ENCODE results near the gene TTC16. TPM values are rescaled to one million over a fixed set of nuclear protein-coding genes. Genes with fewer than 3 reads are reported as not detected.

Gene TTC16
- total RNA-seq, 1 donor from 2014 or later, result not detected

DNA sequence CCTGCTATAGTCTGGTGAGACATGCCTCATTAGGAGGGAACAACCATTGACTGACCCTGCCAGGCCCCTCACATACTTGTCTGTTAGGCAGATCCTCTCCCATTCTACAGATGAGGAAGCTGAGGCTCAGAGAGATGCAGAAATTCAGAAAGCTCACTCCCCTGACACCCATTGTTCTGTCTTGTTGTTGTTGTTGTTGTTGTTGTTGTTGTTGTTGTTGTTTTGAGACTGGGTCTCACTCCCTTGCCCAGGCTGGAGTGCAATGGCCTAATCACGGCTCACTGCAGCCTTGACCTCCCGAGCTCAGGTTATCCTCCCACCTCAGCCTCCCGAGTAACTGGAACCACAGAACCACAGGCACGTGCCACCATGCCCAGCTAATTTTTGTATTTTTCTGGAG is 22.2 kb upstream of the TTC16 start:
- TF ChIP-seq, protein P1, sequence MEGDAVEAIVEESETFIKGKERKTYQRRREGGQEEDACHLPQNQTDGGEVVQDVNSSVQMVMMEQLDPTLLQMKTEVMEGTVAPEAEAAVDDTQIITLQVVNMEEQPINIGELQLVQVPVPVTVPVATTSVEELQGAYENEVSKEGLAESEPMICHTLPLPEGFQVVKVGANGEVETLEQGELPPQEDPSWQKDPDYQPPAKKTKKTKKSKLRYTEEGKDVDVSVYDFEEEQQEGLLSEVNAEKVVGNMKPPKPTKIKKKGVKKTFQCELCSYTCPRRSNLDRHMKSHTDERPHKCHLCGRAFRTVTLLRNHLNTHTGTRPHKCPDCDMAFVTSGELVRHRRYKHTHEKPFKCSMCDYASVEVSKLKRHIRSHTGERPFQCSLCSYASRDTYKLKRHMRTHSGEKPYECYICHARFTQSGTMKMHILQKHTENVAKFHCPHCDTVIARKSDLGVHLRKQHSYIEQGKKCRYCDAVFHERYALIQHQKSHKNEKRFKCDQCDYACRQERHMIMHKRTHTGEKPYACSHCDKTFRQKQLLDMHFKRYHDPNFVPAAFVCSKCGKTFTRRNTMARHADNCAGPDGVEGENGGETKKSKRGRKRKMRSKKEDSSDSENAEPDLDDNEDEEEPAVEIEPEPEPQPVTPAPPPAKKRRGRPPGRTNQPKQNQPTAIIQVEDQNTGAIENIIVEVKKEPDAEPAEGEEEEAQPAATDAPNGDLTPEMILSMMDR (IDR thresholded peaks at IDR 0.05; ENCODE audit: insufficient read depth, low read depth, low read length), result no peak
- no peak for TF ChIP-seq EZH2 (IDR thresholded peaks at IDR 0.05; ENCODE audit: insufficient read depth, low read length)
- no peaks in the 10 kb centered on the region for H4K20me1 ChIP-seq (ENCODE audit: insufficient read depth, low read length)
- no peaks in the 10 kb centered on the region for H3K27me3 ChIP-seq (ENCODE audit: insufficient read depth, low read length)
- H3K36me3 Mint-ChIP-seq (ENCODE audit: low read depth, unreplicated experiment), result peaks cover 34% of the 10 kb centered on the region
- no peaks in the 10 kb centered on the region for H3K4me1 ChIP-seq (ENCODE audit: insufficient read depth, low read length)
- no peak for FAIRE-seq
- no peak overlapping the region for H3K4me3 ChIP-seq (ENCODE audit: insufficient read depth, low read depth, low read length)
- H3K4me3 Mint-ChIP-seq (ENCODE audit: unreplicated experiment), result no peak overlapping the region
- no peaks in the 10 kb centered on the region for H3K36me3 ChIP-seq (ENCODE audit: insufficient read depth, low read length)
- DNase-seq (ENCODE audit: low read depth), result no peak
- H3K4me1 Mint-ChIP-seq (ENCODE audit: low read depth, unreplicated experiment), result peaks cover 1% of the 10 kb centered on the region
- no peak overlapping the region for H3K27ac Mint-ChIP-seq (ENCODE audit: unreplicated experiment)
- no peak overlapping the region for H3K9ac ChIP-seq (ENCODE audit: low read length)
- no peaks in the 10 kb centered on the region for H3K79me2 ChIP-seq (ENCODE audit: insufficient read depth, low read length)
- no peak overlapping the region for H3K27ac ChIP-seq (ENCODE audit: low read depth, low read length)
- H3K4me2 ChIP-seq (ENCODE audit: low read length), result no peak overlapping the region
- no peaks in the 10 kb centered on the region for H3K27me3 Mint-ChIP-seq (ENCODE audit: low read depth, unreplicated experiment)
- no peak overlapping the region for H2AFZ ChIP-seq (ENCODE audit: low read depth, low read length)
- H3K9me3 Mint-ChIP-seq (ENCODE audit: unreplicated experiment), result peaks cover 3% of the 10 kb centered on the region
- H3K9me3 ChIP-seq (ENCODE audit: insufficient read depth, low read depth, low read length), result no peaks in the 10 kb centered on the region

DNA sequence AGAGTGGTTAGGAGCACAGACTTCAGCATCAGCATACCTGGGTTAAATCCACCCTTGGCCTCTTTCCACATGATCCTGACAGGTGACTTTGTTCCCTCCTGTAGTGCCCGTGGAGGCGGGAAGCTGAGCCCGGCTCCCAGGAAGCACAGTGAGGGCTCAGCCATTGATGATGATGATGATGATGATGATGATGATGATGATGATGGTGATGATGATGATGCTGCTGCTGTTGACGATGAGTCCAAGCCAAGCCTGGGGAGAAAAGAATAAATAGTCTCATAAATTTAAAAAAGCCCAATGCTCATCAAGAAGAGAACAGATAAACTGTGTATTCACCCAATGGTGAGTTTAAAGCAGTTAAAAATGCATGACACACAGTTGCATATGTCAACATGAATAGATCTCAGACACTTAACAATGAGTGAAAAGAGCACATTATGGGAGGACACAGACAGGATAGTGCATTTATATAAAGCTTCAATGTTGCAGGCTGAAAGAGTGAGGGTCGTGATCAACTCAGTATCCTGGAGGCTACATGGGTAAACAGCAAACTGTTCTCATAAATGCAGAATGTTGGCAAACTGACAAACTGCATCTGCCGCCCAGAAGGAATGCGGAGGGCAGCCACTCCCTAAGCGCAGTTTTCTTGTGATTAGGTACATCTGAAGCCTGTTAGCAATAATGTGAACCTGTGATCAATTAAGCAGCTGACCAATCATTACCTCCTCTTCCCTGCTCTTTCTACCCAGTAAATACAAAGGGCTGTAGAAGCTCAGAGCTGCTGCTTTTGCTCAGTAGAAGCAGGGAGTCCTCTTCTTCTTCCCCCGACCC is 20.8 kb upstream of the TTC16 start:
- Histone ChIP-seq H2AFZ (ENCODE audit: low read depth, low read length) (no peak overlapping the region), H3K36me3 (ENCODE audit: insufficient read depth, low read length) (no peaks in the 10 kb centered on the region), H3K79me2 (ENCODE audit: insufficient read depth, low read length) (no peaks in the 10 kb centered on the region), H3K9ac (ENCODE audit: low read length) (no peak overlapping the region), H3K4me3 (ENCODE audit: insufficient read depth, low read depth, low read length) (no peak overlapping the region), H3K27me3 (ENCODE audit: insufficient read depth, low read length) (no peaks in the 10 kb centered on the region), H3K27ac (ENCODE audit: low read depth, low read length) (no peak overlapping the region), H4K20me1 (ENCODE audit: insufficient read depth, low read length) (no peaks in the 10 kb centered on the region), H3K9me3 (ENCODE audit: insufficient read depth, low read depth, low read length) (no peaks in the 10 kb centered on the region), H3K4me2 (ENCODE audit: low read length) (no peak overlapping the region), H3K4me1 (ENCODE audit: insufficient read depth, low read length) (peaks cover 9% of the 10 kb centered on the region)
- FAIRE-seq (no peak), DNase-seq (ENCODE audit: low read depth) (no peak)
- TF ChIP-seq, protein P1 (IDR thresholded peaks at IDR 0.05; ENCODE audit: insufficient read depth, low read depth, low read length), result no peak
- TF ChIP-seq EZH2 (IDR thresholded peaks at IDR 0.05; ENCODE audit: insufficient read depth, low read length), result no peak
- H3K4me1 Mint-ChIP-seq (ENCODE audit: low read depth, unreplicated experiment), result no peaks in the 10 kb centered on the region
- peaks cover 26% of the 10 kb centered on the region for H3K36me3 Mint-ChIP-seq (ENCODE audit: low read depth, unreplicated experiment)
- H3K4me3 Mint-ChIP-seq (ENCODE audit: unreplicated experiment), result no peak overlapping the region
- peaks cover 2% of the 10 kb centered on the region for H3K9me3 Mint-ChIP-seq (ENCODE audit: unreplicated experiment)
- H3K27me3 Mint-ChIP-seq (ENCODE audit: low read depth, unreplicated experiment), result no peaks in the 10 kb centered on the region
- H3K27ac Mint-ChIP-seq (ENCODE audit: unreplicated experiment), result no peak overlapping the region

DNA sequence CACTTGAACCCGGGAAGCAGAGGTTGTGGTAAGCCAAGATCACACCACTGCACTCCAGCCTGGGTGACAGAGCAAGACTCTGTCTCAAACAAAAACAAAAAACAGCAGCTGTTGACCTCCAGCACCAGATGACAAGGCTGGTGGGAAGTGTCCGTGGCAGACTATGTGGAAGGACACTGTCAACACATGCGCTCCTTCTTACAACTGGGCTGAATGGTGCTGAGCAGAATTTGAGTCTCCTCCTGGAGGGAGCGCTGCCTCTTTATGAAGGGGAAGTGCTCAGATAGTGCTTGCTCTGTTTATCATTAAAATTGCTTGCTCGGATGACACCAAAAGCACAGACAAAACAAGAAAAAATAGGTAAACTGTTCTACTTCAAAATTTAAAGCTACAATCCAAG is 18.3 kb upstream of the TTC16 start:
- peaks cover 2% of the 10 kb centered on the region for H3K27me3 Mint-ChIP-seq (ENCODE audit: low read depth, unreplicated experiment)
- no peak for FAIRE-seq
- no peak for TF ChIP-seq EZH2 (IDR thresholded peaks at IDR 0.05; ENCODE audit: insufficient read depth, low read length)
- TF ChIP-seq, protein P1 (IDR thresholded peaks at IDR 0.05; ENCODE audit: insufficient read depth, low read depth, low read length), result no peak
- no peaks in the 10 kb centered on the region for H3K79me2 ChIP-seq (ENCODE audit: insufficient read depth, low read length)
- H3K4me2 ChIP-seq (ENCODE audit: low read length), result no peak overlapping the region
- H4K20me1 ChIP-seq (ENCODE audit: insufficient read depth, low read length), result no peaks in the 10 kb centered on the region
- no peak overlapping the region for H3K4me3 Mint-ChIP-seq (ENCODE audit: unreplicated experiment)
- no peaks in the 10 kb centered on the region for H3K27me3 ChIP-seq (ENCODE audit: insufficient read depth, low read length)
- H3K36me3 Mint-ChIP-seq (ENCODE audit: low read depth, unreplicated experiment), result peaks cover 10% of the 10 kb centered on the region
- no peak for DNase-seq (ENCODE audit: low read depth)
- H3K9me3 ChIP-seq (ENCODE audit: insufficient read depth, low read depth, low read length), result no peaks in the 10 kb centered on the region
- H2AFZ ChIP-seq (ENCODE audit: low read depth, low read length), result no peak overlapping the region
- peaks cover 9% of the 10 kb centered on the region for H3K4me1 ChIP-seq (ENCODE audit: insufficient read depth, low read length)
- no peak overlapping the region for H3K27ac ChIP-seq (ENCODE audit: low read depth, low read length)
- H3K4me3 ChIP-seq (ENCODE audit: insufficient read depth, low read depth, low read length), result no peak overlapping the region
- no peaks in the 10 kb centered on the region for H3K36me3 ChIP-seq (ENCODE audit: insufficient read depth, low read length)
- H3K4me1 Mint-ChIP-seq (ENCODE audit: low read depth, unreplicated experiment), result no peaks in the 10 kb centered on the region
- no peak overlapping the region for H3K27ac Mint-ChIP-seq (ENCODE audit: unreplicated experiment)
- peaks cover 2% of the 10 kb centered on the region for H3K9me3 Mint-ChIP-seq (ENCODE audit: unreplicated experiment)
- H3K9ac ChIP-seq (ENCODE audit: low read length), result no peak overlapping the region
